HepG2 (cell line): ENCODE results near the gene KLKB1. TPM values are rescaled to one million over a fixed set of nuclear protein-coding genes. Genes with fewer than 3 reads are reported as not detected.

Experiments
- ASH2L ChIP-seq: fragments of 300-600, 200-600 bp; sonication (generic); IDR thresholded peaks from 2 replicates; pipeline ENCODE4 v1.7.0; 2017; ENCODE audit warnings: low read depth, mild to moderate bottlenecking, moderate library complexity, mixed read lengths, low read length; ENCODE audit not compliant: insufficient read length
- CCAR2 ChIP-seq: fragments of 200-400 bp; formaldehyde crosslinking; optimal IDR thresholded peaks from 2 replicates; pipeline ENCODE3; 2018; ENCODE audit warnings: low read depth, mild to moderate bottlenecking, low read length, moderate library complexity
- KLF16 ChIP-seq, 2 experiments: sonication (generic) in 1 of 2; formaldehyde crosslinking in 1 of 2; IDR thresholded peaks; 2 replicates each; pipeline versions ENCODE4 v1.6.1 to v1.8.0; 2016 to 2023; ENCODE audit warnings: missing genetic modification reagents in 2 of 2, missing compliant biosample characterization in 1 of 2
- MEIS1 ChIP-seq: sonication (generic); formaldehyde crosslinking; IDR thresholded peaks from 2 replicates; pipeline ENCODE4 v1.9.0; 2021; ENCODE audit warnings: mild to moderate bottlenecking, missing genetic modification reagents, moderate library complexity, borderline replicate concordance
- MTF1 ChIP-seq: sonication (generic); formaldehyde crosslinking; IDR thresholded peaks from 2 replicates; pipeline ENCODE4 v1.5.0; 2020; ENCODE audit warnings: missing genetic modification reagents
- NFYC ChIP-seq: IDR thresholded peaks from 2 replicates; pipeline ENCODE4 v1.6.1; 2016; ENCODE audit warnings: missing genetic modification reagents, missing compliant biosample characterization
- TBP ChIP-seq: sonication (generic); formaldehyde crosslinking; IDR thresholded peaks from 2 replicates; pipeline ENCODE4 v1.5.0; 2020; ENCODE audit warnings: missing genetic modification reagents
- TEAD2 ChIP-seq: sonication (generic); formaldehyde crosslinking; IDR thresholded peaks from 2 replicates; pipeline ENCODE4 v1.9.0; 2021; ENCODE audit warnings: missing genetic modification reagents
- U2AF2 ChIP-seq: fragments of 200-400 bp; formaldehyde crosslinking; IDR thresholded peaks from 2 replicates; pipeline ENCODE4 v1.6.1; 2017; ENCODE audit warnings: low read depth, mild to moderate bottlenecking, low read length
- ZNF282 ChIP-seq: fragments of 450-650 bp; IDR thresholded peaks from 2 replicates; pipeline ENCODE4 v1.6.1; 2018; ENCODE audit not compliant: partially characterized antibody
- ZNF720 ChIP-seq: sonication (generic); formaldehyde crosslinking; IDR thresholded peaks from 2 replicates; pipeline ENCODE4 v1.4.0; 2020; ENCODE audit warnings: missing genetic modification reagents
- ZSCAN29 ChIP-seq: sonication (generic); formaldehyde crosslinking; conservative IDR thresholded peaks from 2 replicates; pipeline ENCODE4 v1.4.0; 2020; ENCODE audit warnings: mild to moderate bottlenecking, missing genetic modification reagents
- ZSCAN30 ChIP-seq: sonication (generic); formaldehyde crosslinking; IDR thresholded peaks from 2 replicates; pipeline ENCODE4 v1.5.0; 2020; ENCODE audit warnings: mild to moderate bottlenecking, missing genetic modification reagents
- polyA plus RNA-seq, 8 experiments: library from polyadenylated mRNA; depleted of rRNA in 3 of 8; stranded (reverse) in 7 of 8; unstranded in 1 of 8; fragments of >200 nt; fragmentation: Illumina TruSeq in 4 of 8; extraction: Trizol in 4 of 8; gene quantifications; 2 replicates each; pipeline versions ENCODE4 v1.2.1 to v1.2.3, GENCODE V29; 2011 to 2016; ENCODE audit warnings: low read depth in 4 of 8, missing spikeins in 1 of 8, mixed read lengths in 1 of 8; ENCODE audit not compliant: insufficient read depth in 1 of 8
- total RNA-seq, 5 experiments: library from RNA; depleted of rRNA; stranded (reverse); fragments of >200 nt; fragmentation: Illumina TruSeq; extraction: Trizol; gene quantifications; 2 replicates each; pipeline ENCODE4 v1.2.3, GENCODE V29; 2016; ENCODE audit warnings: low read depth in 1 of 5
- TF ChIP-seq, protein P1 (sequence below): sonication (generic); formaldehyde crosslinking; IDR thresholded peaks from 2 replicates; pipeline ENCODE4 v1.5.1; 2020; ENCODE audit warnings: missing genetic modification reagents, mild to moderate bottlenecking, borderline replicate concordance
- TF ChIP-seq, protein P2 (sequence below): sonication (generic); formaldehyde crosslinking; IDR thresholded peaks from 2 replicates; pipeline ENCODE4 v1.5.0; 2020; ENCODE audit warnings: mild to moderate bottlenecking, missing genetic modification reagents
- TF ChIP-seq, protein P3 (sequence below): sonication (generic); formaldehyde crosslinking; IDR thresholded peaks from 2 replicates; pipeline ENCODE4 v1.4.0; 2020; ENCODE audit warnings: mild to moderate bottlenecking, missing genetic modification reagents
- TF ChIP-seq, protein P4 (sequence below): sonication (generic); formaldehyde crosslinking; IDR thresholded peaks from 2 replicates; pipeline ENCODE4 v1.5.0; 2020; ENCODE audit warnings: mild to moderate bottlenecking, missing genetic modification reagents
- TF ChIP-seq, protein P5 (sequence below): sonication (generic); formaldehyde crosslinking; conservative IDR thresholded peaks from 2 replicates; pipeline ENCODE4 v1.4.0; 2020; ENCODE audit warnings: missing genetic modification reagents

KLKB1 gene
- total and polyA plus RNA-seq, 2 of the 13 experiments (the other 11 are each of a cell fraction or from before 2014, with no cell fraction given), result 0.26 to 0.49 TPM

DNA sequence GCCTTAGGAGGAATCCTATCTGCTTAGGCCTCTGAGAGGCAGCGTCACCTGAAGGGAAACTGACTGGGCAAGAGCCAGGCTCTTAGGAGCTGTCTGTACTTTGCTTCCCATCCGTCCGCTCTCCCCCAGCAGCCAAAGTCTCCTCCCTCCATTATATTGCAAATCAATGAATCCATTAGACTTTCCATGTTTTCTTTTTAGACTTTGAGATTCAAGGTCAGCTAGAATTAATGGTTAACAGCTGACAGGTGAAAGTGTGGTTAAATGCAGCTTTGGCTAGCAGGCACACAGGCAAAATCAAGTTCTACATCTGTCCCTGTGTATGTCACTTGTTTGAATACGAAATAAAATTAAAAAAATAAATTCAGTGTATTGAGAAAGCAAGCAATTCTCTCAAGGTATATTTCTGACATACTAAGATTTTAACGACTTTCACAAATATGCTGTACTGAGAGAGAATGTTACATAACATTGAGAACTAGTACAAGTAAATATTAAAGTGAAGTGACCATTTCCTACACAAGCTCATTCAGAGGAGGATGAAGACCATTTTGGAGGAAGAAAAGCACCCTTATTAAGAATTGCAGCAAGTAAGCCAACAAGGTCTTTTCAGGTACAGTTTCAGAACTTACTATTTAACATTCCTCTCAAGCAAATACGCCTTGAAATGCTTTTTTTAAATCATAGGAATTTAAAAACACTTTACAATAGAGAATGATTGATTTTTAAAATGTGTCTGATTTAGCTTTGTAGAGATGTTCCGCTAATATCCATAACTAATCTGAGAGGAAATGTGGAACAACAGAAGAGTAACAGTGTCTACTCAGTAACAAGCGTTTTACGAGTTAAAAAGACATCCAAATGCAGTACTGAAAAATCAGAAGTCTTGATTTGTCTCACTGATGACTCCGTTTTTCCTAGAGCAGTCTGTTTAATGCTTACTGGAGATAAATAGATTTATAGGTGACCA, 38.7 kb downstream of the KLKB1 start, which contains the start of gene F11 (continued):
- TF ChIP-seq, protein P1, sequence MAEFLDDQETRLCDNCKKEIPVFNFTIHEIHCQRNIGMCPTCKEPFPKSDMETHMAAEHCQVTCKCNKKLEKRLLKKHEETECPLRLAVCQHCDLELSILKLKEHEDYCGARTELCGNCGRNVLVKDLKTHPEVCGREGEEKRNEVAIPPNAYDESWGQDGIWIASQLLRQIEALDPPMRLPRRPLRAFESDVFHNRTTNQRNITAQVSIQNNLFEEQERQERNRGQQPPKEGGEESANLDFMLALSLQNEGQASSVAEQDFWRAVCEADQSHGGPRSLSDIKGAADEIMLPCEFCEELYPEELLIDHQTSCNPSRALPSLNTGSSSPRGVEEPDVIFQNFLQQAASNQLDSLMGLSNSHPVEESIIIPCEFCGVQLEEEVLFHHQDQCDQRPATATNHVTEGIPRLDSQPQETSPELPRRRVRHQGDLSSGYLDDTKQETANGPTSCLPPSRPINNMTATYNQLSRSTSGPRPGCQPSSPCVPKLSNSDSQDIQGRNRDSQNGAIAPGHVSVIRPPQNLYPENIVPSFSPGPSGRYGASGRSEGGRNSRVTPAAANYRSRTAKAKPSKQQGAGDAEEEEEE, result no peak
- TF ChIP-seq MTF1 (no peak), MEIS1 (CRISPR knock-in tag) (peak; percentile 68; the same call in 1 of the 2 replicates), ZNF282 (no peak), ZSCAN30 (CRISPR knock-in tag) (0 out of 2 replicates have a peak, but pooled peaks have one; percentile 30), CCAR2 (no peak), KLF16 (CRISPR knock-in tag; IDR thresholded peaks at IDR 0.05) (peak in 1 of 2 experiments; percentile 27; a peak in 1 of 4 replicates), TEAD2 (CRISPR knock-in tag) (no peak), ZNF720 (no peak), ASH2L (no peak), ZSCAN29 (CRISPR knock-in tag) (peak; percentile 60; the same call in 1 of the 2 replicates), NFYC (no peak), U2AF2 (no peak), TBP (CRISPR knock-in tag) (no peak)
- TF ChIP-seq, protein P2, sequence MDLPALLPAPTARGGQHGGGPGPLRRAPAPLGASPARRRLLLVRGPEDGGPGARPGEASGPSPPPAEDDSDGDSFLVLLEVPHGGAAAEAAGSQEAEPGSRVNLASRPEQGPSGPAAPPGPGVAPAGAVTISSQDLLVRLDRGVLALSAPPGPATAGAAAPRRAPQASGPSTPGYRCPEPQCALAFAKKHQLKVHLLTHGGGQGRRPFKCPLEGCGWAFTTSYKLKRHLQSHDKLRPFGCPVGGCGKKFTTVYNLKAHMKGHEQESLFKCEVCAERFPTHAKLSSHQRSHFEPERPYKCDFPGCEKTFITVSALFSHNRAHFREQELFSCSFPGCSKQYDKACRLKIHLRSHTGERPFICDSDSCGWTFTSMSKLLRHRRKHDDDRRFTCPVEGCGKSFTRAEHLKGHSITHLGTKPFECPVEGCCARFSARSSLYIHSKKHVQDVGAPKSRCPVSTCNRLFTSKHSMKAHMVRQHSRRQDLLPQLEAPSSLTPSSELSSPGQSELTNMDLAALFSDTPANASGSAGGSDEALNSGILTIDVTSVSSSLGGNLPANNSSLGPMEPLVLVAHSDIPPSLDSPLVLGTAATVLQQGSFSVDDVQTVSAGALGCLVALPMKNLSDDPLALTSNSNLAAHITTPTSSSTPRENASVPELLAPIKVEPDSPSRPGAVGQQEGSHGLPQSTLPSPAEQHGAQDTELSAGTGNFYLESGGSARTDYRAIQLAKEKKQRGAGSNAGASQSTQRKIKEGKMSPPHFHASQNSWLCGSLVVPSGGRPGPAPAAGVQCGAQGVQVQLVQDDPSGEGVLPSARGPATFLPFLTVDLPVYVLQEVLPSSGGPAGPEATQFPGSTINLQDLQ (CRISPR knock-in tag), result no peak
- TF ChIP-seq, protein P3, sequence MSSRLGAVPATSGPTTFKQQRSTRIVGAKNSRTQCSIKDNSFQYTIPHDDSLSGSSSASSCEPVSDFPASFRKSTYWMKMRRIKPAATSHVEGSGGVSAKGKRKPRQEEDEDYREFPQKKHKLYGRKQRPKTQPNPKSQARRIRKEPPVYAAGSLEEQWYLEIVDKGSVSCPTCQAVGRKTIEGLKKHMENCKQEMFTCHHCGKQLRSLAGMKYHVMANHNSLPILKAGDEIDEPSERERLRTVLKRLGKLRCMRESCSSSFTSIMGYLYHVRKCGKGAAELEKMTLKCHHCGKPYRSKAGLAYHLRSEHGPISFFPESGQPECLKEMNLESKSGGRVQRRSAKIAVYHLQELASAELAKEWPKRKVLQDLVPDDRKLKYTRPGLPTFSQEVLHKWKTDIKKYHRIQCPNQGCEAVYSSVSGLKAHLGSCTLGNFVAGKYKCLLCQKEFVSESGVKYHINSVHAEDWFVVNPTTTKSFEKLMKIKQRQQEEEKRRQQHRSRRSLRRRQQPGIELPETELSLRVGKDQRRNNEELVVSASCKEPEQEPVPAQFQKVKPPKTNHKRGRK, result no peak
- TF ChIP-seq, protein P4, sequence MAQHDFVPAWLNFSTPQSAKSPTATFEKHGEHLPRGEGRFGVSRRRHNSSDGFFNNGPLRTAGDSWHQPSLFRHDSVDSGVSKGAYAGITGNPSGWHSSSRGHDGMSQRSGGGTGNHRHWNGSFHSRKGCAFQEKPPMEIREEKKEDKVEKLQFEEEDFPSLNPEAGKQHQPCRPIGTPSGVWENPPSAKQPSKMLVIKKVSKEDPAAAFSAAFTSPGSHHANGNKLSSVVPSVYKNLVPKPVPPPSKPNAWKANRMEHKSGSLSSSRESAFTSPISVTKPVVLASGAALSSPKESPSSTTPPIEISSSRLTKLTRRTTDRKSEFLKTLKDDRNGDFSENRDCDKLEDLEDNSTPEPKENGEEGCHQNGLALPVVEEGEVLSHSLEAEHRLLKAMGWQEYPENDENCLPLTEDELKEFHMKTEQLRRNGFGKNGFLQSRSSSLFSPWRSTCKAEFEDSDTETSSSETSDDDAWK (CRISPR knock-in tag), result no peak
- TF ChIP-seq, protein P5, sequence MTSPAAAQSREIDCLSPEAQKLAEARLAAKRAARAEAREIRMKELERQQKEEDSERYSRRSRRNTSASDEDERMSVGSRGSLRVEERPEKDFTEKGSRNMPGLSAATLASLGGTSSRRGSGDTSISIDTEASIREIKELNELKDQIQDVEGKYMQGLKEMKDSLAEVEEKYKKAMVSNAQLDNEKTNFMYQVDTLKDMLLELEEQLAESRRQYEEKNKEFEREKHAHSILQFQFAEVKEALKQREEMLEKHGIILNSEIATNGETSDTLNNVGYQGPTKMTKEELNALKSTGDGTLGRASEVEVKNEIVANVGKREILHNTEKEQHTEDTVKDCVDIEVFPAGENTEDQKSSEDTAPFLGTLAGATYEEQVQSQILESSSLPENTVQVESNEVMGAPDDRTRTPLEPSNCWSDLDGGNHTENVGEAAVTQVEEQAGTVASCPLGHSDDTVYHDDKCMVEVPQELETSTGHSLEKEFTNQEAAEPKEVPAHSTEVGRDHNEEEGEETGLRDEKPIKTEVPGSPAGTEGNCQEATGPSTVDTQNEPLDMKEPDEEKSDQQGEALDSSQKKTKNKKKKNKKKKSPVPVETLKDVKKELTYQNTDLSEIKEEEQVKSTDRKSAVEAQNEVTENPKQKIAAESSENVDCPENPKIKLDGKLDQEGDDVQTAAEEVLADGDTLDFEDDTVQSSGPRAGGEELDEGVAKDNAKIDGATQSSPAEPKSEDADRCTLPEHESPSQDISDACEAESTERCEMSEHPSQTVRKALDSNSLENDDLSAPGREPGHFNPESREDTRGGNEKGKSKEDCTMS, result no peak
